Measurements from ENCODE around the gene PRKAR1B. TPM values are rescaled to one million over a fixed set of nuclear protein-coding genes. Genes with fewer than 3 reads are reported as not detected.

Gene PRKAR1B
- total RNA-seq, 2 experiments from 2014 or later, result 22.5 to 41.6 TPM

GRCh38 chr7:601036-601594, 126.0 kb downstream of the PRKAR1B start:
- no peaks in the 10 kb centered on the region for H4K20me1 ChIP-seq (ENCODE audit: insufficient read depth, low read length)
- H3K27ac ChIP-seq (ENCODE audit: low read depth, low read length, poor library complexity, severe bottlenecking), result no peak overlapping the region
- H3K9me3 ChIP-seq (ENCODE audit: low read length), result no peaks in the 10 kb centered on the region
- H3K4me1 ChIP-seq (ENCODE audit: insufficient read depth, low read length, poor library complexity, severe bottlenecking), result no peaks in the 10 kb centered on the region
- ChIA-PET CTCF (ENCODE audit: unreplicated experiment) (no interaction called here), POLR2A (no interaction called here)
- H2AFZ ChIP-seq (ENCODE audit: low read length), result no peak overlapping the region
- H3K4me2 ChIP-seq (ENCODE audit: low read length), result no peak overlapping the region
- BruUV-seq (replicated peaks), result no TSS peak
- H3K79me2 ChIP-seq (ENCODE audit: insufficient read depth, low read depth, low read length), result no peaks in the 10 kb centered on the region
- H3K9me2 ChIP-seq (ENCODE audit: insufficient read depth, low read length), result no peaks in the 10 kb centered on the region
- TF ChIP-seq EZH2phosphoT487 (IDR thresholded peaks at IDR 0.05; ENCODE audit: borderline replicate concordance, low read depth, low read length), result no peak
- no peak for TF ChIP-seq CTCF (conservative IDR thresholded peaks at IDR 0.05; ENCODE audit: low read length)
- no peak overlapping the region for H3K4me3 ChIP-seq (ENCODE audit: low read depth, low read length, poor library complexity, severe bottlenecking)
- H3K36me3 ChIP-seq (ENCODE audit: insufficient read depth, low read length), result peaks cover under 1% of the 10 kb centered on the region; the same call in 1 of the 2 replicates
- DNase-seq (ENCODE audit: low spot score), result no peak
- intact Hi-C loops (cut with micrococcal nuclease; ENCODE audit: unreplicated experiment), result no loop called here

GRCh38 chr7:600149-601035, 126.7 kb downstream of the PRKAR1B start:
- ChIA-PET POLR2A (no interaction called here), CTCF (ENCODE audit: unreplicated experiment) (no interaction called here)
- Histone ChIP-seq H3K9me2 (ENCODE audit: insufficient read depth, low read length) (no peaks in the 10 kb centered on the region), H3K79me2 (ENCODE audit: insufficient read depth, low read depth, low read length) (no peaks in the 10 kb centered on the region), H3K9me3 (ENCODE audit: low read length) (no peaks in the 10 kb centered on the region), H3K27ac (ENCODE audit: low read depth, low read length, poor library complexity, severe bottlenecking) (no peak overlapping the region), H3K4me1 (ENCODE audit: insufficient read depth, low read length, poor library complexity, severe bottlenecking) (no peaks in the 10 kb centered on the region), H3K4me2 (ENCODE audit: low read length) (no peak overlapping the region), H2AFZ (ENCODE audit: low read length) (no peak overlapping the region), H3K4me3 (ENCODE audit: low read depth, low read length, poor library complexity, severe bottlenecking) (no peak overlapping the region), H4K20me1 (ENCODE audit: insufficient read depth, low read length) (no peaks in the 10 kb centered on the region), H3K36me3 (ENCODE audit: insufficient read depth, low read length) (peaks cover 7% of the 10 kb centered on the region)
- intact Hi-C loops (cut with micrococcal nuclease; ENCODE audit: unreplicated experiment), result no loop called here
- TF ChIP-seq EZH2phosphoT487 (IDR thresholded peaks at IDR 0.05; ENCODE audit: borderline replicate concordance, low read depth, low read length) (no peak), CTCF (conservative IDR thresholded peaks at IDR 0.05; ENCODE audit: low read length) (no peak)
- no peak for DNase-seq (ENCODE audit: low spot score)
- BruUV-seq (replicated peaks), result no TSS peak

- POLR2A ChIA-PET, result no interaction called here
- H3K79me2 ChIP-seq (ENCODE audit: insufficient read depth, low read depth, low read length), result no peaks in the 10 kb centered on the region
- H2AFZ ChIP-seq (ENCODE audit: low read length), result no peak overlapping the region
- H3K4me3 ChIP-seq (ENCODE audit: low read depth, low read length, poor library complexity, severe bottlenecking), result no peak overlapping the region
- CTCF ChIA-PET (ENCODE audit: unreplicated experiment), result no interaction called here
- H3K9me2 ChIP-seq (ENCODE audit: insufficient read depth, low read length), result no peaks in the 10 kb centered on the region
- intact Hi-C loops (cut with micrococcal nuclease; ENCODE audit: unreplicated experiment), result no loop called here
- H3K4me2 ChIP-seq (ENCODE audit: low read length), result no peak overlapping the region
- no peaks in the 10 kb centered on the region for H3K4me1 ChIP-seq (ENCODE audit: insufficient read depth, low read length, poor library complexity, severe bottlenecking)
- no peaks in the 10 kb centered on the region for H3K9me3 ChIP-seq (ENCODE audit: low read length)
- DNase-seq (ENCODE audit: low spot score), result no peak
- peaks cover 8% of the 10 kb centered on the region for H3K36me3 ChIP-seq (ENCODE audit: insufficient read depth, low read length)
- H4K20me1 ChIP-seq (ENCODE audit: insufficient read depth, low read length), result no peaks in the 10 kb centered on the region
- H3K27ac ChIP-seq (ENCODE audit: low read depth, low read length, poor library complexity, severe bottlenecking), result no peak overlapping the region
- no TSS peak for BruUV-seq (replicated peaks)
- TF ChIP-seq EZH2phosphoT487 (IDR thresholded peaks at IDR 0.05; ENCODE audit: borderline replicate concordance, low read depth, low read length) (no peak), CTCF (conservative IDR thresholded peaks at IDR 0.05; ENCODE audit: low read length) (no peak)
Observed at GRCh38 chr7:598899-599298, 128.2 kb downstream of the PRKAR1B start.
